Measurements from ENCODE around the gene CDK14.

CDK14 gene

DNA sequence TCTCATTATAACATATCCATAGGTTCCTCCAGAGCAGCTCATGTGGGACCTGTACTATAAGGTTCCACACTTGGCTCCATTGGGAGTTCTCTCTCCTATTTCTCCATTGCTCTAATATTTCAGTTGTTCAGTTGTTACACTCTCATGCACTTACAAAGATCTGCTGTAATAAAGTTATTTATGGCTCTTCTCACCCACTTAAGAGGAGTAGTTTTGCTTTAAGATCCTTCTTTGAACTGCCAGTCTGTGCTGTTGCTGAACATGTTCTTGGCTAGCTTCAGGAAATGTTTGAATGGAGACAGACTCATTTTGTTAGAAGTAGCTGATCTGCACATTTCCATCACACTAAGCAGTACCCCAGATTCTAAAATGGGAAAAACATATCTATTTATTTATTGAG lies 250.1 kb downstream of the CDK14 start:
- Histone ChIP-seq H3K27ac (ENCODE audit: low read depth, low read length) (no peak overlapping the region), H3K79me2 (ENCODE audit: control insufficient read depth, insufficient read depth, low read length, unreplicated experiment) (peaks cover 14% of the 10 kb centered on the region), H3K36me3 (ENCODE audit: insufficient read depth, low read length) (0 out of 2 replicates have a peak, but pooled peaks cover 7% of the 10 kb centered on the region), H3K4me1 (ENCODE audit: control insufficient read depth, insufficient read depth, low read length, unreplicated experiment) (no peaks in the 10 kb centered on the region), H2AFZ (ENCODE audit: low read length, unreplicated experiment) (no peak overlapping the region), H3K4me3 (ENCODE audit: low read depth, low read length) (no peak overlapping the region), H3K27me3 (ENCODE audit: insufficient read depth, low read length) (no peaks in the 10 kb centered on the region)

DNA sequence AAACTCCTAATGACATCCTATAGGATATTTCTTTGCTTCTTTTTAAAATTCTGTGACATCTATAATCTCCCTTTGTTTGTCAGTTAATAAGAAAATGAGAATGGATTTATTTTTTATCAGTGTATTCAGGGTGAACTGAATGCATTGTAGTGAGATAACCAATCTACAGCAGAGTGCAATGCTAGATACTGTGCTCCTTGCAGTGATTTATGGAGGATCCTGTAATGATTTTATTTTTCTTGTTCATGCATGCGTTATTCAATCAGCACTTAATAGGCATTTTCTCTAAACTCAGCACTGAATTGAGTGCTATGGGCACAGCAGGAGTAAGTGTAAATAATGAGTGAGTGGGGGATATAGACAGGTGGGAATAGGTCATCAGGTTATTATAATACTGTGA lies 253.9 kb downstream of the CDK14 start:
- Histone ChIP-seq H3K36me3 (ENCODE audit: insufficient read depth, low read length) (0 out of 2 replicates have a peak, but pooled peaks cover 7% of the 10 kb centered on the region), H3K4me3 (ENCODE audit: low read depth, low read length) (no peak overlapping the region), H3K79me2 (ENCODE audit: control insufficient read depth, insufficient read depth, low read length, unreplicated experiment) (peaks cover 13% of the 10 kb centered on the region), H3K27me3 (ENCODE audit: insufficient read depth, low read length) (no peaks in the 10 kb centered on the region), H2AFZ (ENCODE audit: low read length, unreplicated experiment) (no peak overlapping the region), H3K27ac (ENCODE audit: low read depth, low read length) (no peak overlapping the region), H3K4me1 (ENCODE audit: control insufficient read depth, insufficient read depth, low read length, unreplicated experiment) (no peaks in the 10 kb centered on the region)

DNA sequence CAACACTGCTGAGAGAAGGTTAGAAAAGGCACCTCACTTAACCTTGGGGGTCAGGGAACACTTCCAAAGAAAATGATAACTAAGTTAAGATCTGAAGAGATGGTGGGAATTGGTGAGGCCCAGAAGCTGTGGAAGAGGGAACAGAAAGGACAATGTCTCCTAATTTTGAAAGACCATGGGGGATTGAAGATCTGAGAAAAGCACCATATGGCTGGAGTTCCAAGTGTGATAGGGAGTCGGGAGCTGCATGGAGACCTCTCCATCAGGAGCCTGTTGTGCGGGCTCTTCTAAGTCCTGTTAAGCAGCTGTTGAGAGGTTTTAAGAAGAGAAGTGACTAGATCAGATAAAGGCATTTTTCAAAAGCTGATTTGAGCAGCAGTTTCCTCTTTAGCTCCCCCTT lies 254.3 kb downstream of the CDK14 start:
- no peaks in the 10 kb centered on the region for H3K27me3 ChIP-seq (ENCODE audit: insufficient read depth, low read length)

DNA sequence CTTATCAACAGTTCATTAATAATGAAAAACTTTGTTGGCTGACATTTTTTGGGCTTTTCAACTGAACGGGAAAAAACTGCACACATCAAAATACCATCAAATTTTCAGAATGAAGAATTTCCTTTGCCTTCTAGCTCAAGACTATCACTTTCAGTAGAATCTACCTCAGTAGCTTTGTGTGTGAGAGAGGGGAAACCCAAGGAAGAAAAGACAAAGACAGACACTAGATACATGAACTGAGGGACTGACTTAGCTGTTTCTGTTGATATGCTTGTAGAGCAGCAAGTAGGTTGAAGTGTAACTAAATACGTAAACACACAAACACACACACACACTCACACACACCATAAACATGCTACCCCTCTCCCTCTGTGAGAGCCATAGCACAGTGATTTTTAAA lies 257.1 kb downstream of the CDK14 start:
- H3K79me2 ChIP-seq (ENCODE audit: control insufficient read depth, insufficient read depth, low read length, unreplicated experiment), result peaks cover 17% of the 10 kb centered on the region
- H3K27me3 ChIP-seq (ENCODE audit: insufficient read depth, low read length), result no peaks in the 10 kb centered on the region
- H3K4me1 ChIP-seq (ENCODE audit: control insufficient read depth, insufficient read depth, low read length, unreplicated experiment), result no peaks in the 10 kb centered on the region
- 0 out of 2 replicates have a peak, but pooled peaks cover 3% of the 10 kb centered on the region for H3K36me3 ChIP-seq (ENCODE audit: insufficient read depth, low read length)
- no peak overlapping the region for H2AFZ ChIP-seq (ENCODE audit: low read length, unreplicated experiment)
- H3K27ac ChIP-seq (ENCODE audit: low read depth, low read length), result no peak overlapping the region
- H3K4me3 ChIP-seq (ENCODE audit: low read depth, low read length), result no peak overlapping the region

More for the DNA sequence above, 254.3 kb downstream of the CDK14 start:
- H3K4me1 ChIP-seq (ENCODE audit: control insufficient read depth, insufficient read depth, low read length, unreplicated experiment), result no peaks in the 10 kb centered on the region
- no peak overlapping the region for H3K27ac ChIP-seq (ENCODE audit: low read depth, low read length)
- H2AFZ ChIP-seq (ENCODE audit: low read length, unreplicated experiment), result no peak overlapping the region
- 0 out of 2 replicates have a peak, but pooled peaks cover 7% of the 10 kb centered on the region for H3K36me3 ChIP-seq (ENCODE audit: insufficient read depth, low read length)
- peaks cover 13% of the 10 kb centered on the region for H3K79me2 ChIP-seq (ENCODE audit: control insufficient read depth, insufficient read depth, low read length, unreplicated experiment)
- H3K4me3 ChIP-seq (ENCODE audit: low read depth, low read length), result no peak overlapping the region

DNA sequence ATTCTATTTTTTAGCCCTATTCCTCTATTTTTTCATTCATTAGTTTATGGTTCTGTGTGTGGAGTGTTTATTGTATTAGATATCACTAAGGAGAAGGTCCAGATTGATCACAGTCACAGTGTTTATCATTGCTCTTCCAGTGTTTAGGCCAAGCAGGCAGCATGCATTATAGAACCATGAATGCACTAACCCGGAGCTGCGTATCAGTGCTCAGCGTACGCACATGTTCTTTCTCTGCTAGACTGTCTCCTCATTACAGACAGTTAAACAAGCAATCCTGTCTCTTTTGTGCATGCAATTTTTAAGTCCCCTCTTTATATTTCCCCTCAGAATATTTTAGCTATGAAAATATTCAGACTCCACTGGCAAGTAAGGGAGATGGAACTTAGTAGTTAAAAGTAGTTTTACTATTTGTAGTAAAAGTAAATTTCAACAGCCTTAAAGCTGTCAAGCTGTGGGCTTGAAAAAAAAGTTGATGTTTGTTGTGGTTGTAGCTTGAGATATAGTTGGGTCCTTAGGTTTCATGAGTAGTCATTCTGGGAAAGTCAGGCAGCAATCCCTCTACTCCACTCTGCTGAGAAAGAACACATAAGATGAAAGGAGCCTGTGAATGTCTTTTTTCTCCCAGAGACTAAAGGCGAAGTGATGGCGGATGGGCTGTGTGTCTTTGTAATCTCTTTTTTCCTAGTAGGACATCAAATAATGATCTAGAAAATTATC lies 260.4 kb downstream of the CDK14 start:
- Histone ChIP-seq H3K27ac (ENCODE audit: low read depth, low read length) (no peak overlapping the region), H3K4me1 (ENCODE audit: control insufficient read depth, insufficient read depth, low read length, unreplicated experiment) (no peaks in the 10 kb centered on the region), H3K27me3 (ENCODE audit: insufficient read depth, low read length) (no peaks in the 10 kb centered on the region), H3K36me3 (ENCODE audit: insufficient read depth, low read length) (no peaks in the 10 kb centered on the region), H2AFZ (ENCODE audit: low read length, unreplicated experiment) (no peak overlapping the region), H3K4me3 (ENCODE audit: low read depth, low read length) (no peak overlapping the region), H3K79me2 (ENCODE audit: control insufficient read depth, insufficient read depth, low read length, unreplicated experiment) (peaks cover 10% of the 10 kb centered on the region)

DNA sequence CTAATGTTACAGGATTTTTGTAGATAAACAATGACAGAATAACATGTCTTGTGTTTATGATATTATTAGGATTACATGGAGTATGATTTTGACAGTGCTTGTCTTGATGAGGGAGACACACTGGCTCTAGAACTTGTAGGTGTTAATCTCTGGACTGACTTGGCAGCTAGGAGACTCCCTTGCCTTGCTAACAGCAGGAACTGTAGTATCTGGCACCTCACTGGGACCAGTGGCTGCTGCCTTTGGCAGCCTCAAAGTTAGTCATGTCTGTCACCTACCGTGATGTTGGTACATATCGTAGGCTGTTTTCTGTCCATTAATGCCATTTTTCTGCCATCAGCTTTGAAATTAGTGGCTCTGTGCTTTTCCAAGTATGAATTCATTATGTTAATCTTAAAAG lies 261.5 kb downstream of the CDK14 start:
- H3K79me2 ChIP-seq (ENCODE audit: control insufficient read depth, insufficient read depth, low read length, unreplicated experiment), result peaks cover 8% of the 10 kb centered on the region
- no peak overlapping the region for H3K4me3 ChIP-seq (ENCODE audit: low read depth, low read length)
- no peak overlapping the region for H2AFZ ChIP-seq (ENCODE audit: low read length, unreplicated experiment)
- no peaks in the 10 kb centered on the region for H3K27me3 ChIP-seq (ENCODE audit: insufficient read depth, low read length)
- H3K36me3 ChIP-seq (ENCODE audit: insufficient read depth, low read length), result no peaks in the 10 kb centered on the region
- H3K27ac ChIP-seq (ENCODE audit: low read depth, low read length), result no peak overlapping the region
- no peaks in the 10 kb centered on the region for H3K4me1 ChIP-seq (ENCODE audit: control insufficient read depth, insufficient read depth, low read length, unreplicated experiment)

DNA sequence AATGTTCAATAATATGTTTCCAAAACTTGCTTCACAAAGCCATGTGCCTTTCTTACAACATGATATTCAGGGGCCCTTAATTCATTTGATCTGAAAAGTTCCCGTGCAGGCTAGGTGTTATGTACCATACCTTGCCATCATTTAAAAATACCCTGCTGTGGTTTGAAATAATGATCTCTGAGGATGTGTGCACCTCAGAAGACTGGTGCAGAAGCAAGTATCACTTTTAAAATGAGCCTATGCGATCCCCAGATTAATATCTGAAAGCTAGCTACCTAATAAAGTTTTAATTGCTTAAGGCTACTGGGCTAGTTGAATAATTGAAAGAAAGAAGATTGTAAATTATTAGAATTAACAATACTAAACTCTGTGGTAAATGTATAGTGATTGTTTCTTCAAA lies 262.4 kb downstream of the CDK14 start:
- Histone ChIP-seq H3K27ac (ENCODE audit: low read depth, low read length) (no peak overlapping the region), H3K4me1 (ENCODE audit: control insufficient read depth, insufficient read depth, low read length, unreplicated experiment) (no peaks in the 10 kb centered on the region), H3K27me3 (ENCODE audit: insufficient read depth, low read length) (no peaks in the 10 kb centered on the region), H3K36me3 (ENCODE audit: insufficient read depth, low read length) (no peaks in the 10 kb centered on the region), H2AFZ (ENCODE audit: low read length, unreplicated experiment) (no peak overlapping the region), H3K79me2 (ENCODE audit: control insufficient read depth, insufficient read depth, low read length, unreplicated experiment) (peaks cover 7% of the 10 kb centered on the region), H3K4me3 (ENCODE audit: low read depth, low read length) (no peak overlapping the region)

DNA sequence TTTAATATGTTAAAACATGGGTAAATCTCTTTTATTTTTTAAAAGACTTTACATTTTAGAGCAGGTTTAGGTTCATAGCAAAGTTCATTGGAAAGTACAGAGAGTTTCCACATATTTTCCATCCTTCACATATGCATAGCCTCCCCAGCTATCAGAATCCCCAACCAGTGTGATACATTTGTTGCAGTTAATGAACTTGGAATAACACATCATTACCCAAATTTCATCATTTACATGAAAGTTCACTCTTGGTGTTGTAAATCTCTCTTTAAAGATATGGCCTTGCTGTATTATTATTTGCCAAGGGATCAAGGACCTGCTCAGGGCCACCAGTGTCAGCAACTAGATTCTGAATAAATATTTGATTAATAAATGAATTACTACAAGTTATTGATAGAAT lies 263.4 kb downstream of the CDK14 start:
- Histone ChIP-seq H3K4me3 (ENCODE audit: low read depth, low read length) (no peak overlapping the region), H2AFZ (ENCODE audit: low read length, unreplicated experiment) (no peak overlapping the region), H3K36me3 (ENCODE audit: insufficient read depth, low read length) (no peaks in the 10 kb centered on the region), H3K4me1 (ENCODE audit: control insufficient read depth, insufficient read depth, low read length, unreplicated experiment) (no peaks in the 10 kb centered on the region), H3K79me2 (ENCODE audit: control insufficient read depth, insufficient read depth, low read length, unreplicated experiment) (peaks cover 7% of the 10 kb centered on the region), H3K27me3 (ENCODE audit: insufficient read depth, low read length) (no peaks in the 10 kb centered on the region), H3K27ac (ENCODE audit: low read depth, low read length) (no peak overlapping the region)

DNA sequence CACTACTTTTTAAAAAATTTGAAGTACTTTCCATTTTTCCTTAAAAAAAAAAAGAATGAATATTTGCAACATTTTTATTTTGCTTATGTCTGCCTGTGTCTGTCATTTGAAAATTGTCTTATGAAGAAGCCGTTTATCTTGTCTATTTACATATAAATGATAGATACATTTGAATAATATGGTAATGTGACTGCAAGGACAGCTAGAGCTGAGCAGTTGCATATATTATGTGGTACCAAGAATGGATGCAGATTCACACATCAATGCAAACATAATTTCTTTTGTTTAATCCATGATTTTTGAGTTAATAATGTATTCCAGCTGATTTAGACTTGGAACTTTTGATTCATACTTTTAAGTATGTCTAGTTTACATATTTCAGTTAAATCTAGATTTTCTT lies 268.0 kb downstream of the CDK14 start:
- Histone ChIP-seq H3K36me3 (ENCODE audit: insufficient read depth, low read length) (peaks cover 7% of the 10 kb centered on the region; the same call in 1 of the 2 replicates), H3K4me3 (ENCODE audit: low read depth, low read length) (no peak overlapping the region), H3K27ac (ENCODE audit: low read depth, low read length) (no peak overlapping the region), H3K4me1 (ENCODE audit: control insufficient read depth, insufficient read depth, low read length, unreplicated experiment) (no peaks in the 10 kb centered on the region), H3K27me3 (ENCODE audit: insufficient read depth, low read length) (no peaks in the 10 kb centered on the region), H2AFZ (ENCODE audit: low read length, unreplicated experiment) (no peak overlapping the region), H3K79me2 (ENCODE audit: control insufficient read depth, insufficient read depth, low read length, unreplicated experiment) (no peaks in the 10 kb centered on the region)

DNA sequence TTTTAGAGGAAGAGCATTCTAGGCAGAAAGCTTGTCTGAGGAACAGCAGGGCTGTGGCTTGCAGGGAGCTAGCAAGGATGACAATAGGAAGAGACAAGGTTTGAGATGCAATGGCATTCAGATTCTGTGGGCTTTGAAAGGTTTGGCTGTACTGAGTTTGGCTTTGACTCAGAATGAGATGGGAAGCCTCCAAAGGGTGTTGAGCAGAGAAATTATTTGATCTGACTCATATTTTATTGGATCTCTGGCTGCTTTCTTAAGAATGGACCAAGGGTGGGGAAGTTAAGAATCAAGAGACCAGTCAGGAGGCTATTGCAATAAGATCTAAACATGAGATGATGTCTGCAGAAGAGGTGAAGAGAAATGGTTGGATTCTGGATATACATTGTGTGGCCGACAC lies 273.2 kb downstream of the CDK14 start:
- H3K27me3 ChIP-seq (ENCODE audit: insufficient read depth, low read length), result no peaks in the 10 kb centered on the region
- no peak overlapping the region for H3K27ac ChIP-seq (ENCODE audit: low read depth, low read length)
- no peaks in the 10 kb centered on the region for H3K79me2 ChIP-seq (ENCODE audit: control insufficient read depth, insufficient read depth, low read length, unreplicated experiment)
- no peaks in the 10 kb centered on the region for H3K4me1 ChIP-seq (ENCODE audit: control insufficient read depth, insufficient read depth, low read length, unreplicated experiment)
- H3K4me3 ChIP-seq (ENCODE audit: low read depth, low read length), result no peak overlapping the region
- no peak overlapping the region for H2AFZ ChIP-seq (ENCODE audit: low read length, unreplicated experiment)
- peaks cover 12% of the 10 kb centered on the region; the same call in 1 of the 2 replicates for H3K36me3 ChIP-seq (ENCODE audit: insufficient read depth, low read length)

DNA sequence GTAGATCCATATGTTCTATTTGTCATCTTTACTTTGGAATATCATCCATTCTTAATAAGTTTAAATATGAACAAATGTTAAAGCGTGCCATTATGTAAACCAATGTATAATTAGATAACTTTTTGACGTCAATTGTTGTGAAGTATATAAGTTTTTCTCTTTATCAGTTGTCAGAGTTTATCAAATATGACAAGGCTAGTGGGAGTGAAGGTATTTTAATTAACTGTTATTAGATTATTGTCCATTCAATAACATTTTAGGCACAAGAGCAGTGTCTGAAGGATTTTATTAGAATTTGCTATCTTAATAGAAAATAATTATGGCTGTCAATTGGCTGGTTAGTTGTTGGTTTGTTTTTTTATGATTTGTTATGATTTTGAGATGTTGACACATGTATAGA lies 280.6 kb downstream of the CDK14 start:
- no peak overlapping the region for H3K4me3 ChIP-seq (ENCODE audit: low read depth, low read length)
- H3K36me3 ChIP-seq (ENCODE audit: insufficient read depth, low read length), result peaks cover 10% of the 10 kb centered on the region
- no peaks in the 10 kb centered on the region for H3K4me1 ChIP-seq (ENCODE audit: control insufficient read depth, insufficient read depth, low read length, unreplicated experiment)
- H2AFZ ChIP-seq (ENCODE audit: low read length, unreplicated experiment), result no peak overlapping the region
- H3K79me2 ChIP-seq (ENCODE audit: control insufficient read depth, insufficient read depth, low read length, unreplicated experiment), result peaks cover 2% of the 10 kb centered on the region
- H3K27me3 ChIP-seq (ENCODE audit: insufficient read depth, low read length), result no peaks in the 10 kb centered on the region
- H3K27ac ChIP-seq (ENCODE audit: low read depth, low read length), result no peak overlapping the region

All from ACC112 (cell line).